K562 (cell line): ENCODE data around the gene TRAPPC12. TPM values are rescaled to one million over a fixed set of nuclear protein-coding genes. Genes with fewer than 3 reads are reported as not detected.

ENCODE experiments used
- BRF1 ChIP-seq: IDR thresholded peaks from 3 replicates; pipeline ENCODE4 v1.6.1; 2011; ENCODE audit warnings: borderline replicate concordance, mild to moderate bottlenecking; ENCODE audit not compliant: insufficient read length; ENCODE audit errors: extremely low read depth
- CC2D1A ChIP-seq: fragments of 450-650 bp; IDR thresholded peaks from 2 replicates; pipeline ENCODE4 v1.6.1; 2017; ENCODE audit warnings: mild to moderate bottlenecking
- CREB3 ChIP-seq: fragments of 450-650 bp; conservative IDR thresholded peaks from 2 replicates; pipeline ENCODE4 v1.6.1; 2016; ENCODE audit warnings: missing genetic modification characterization, low read depth, mild to moderate bottlenecking, missing compliant biosample characterization, moderate library complexity
- E2F3 ChIP-seq: fragments of 250-450 bp; sonication (Bioruptor Pico); IDR thresholded peaks from 2 replicates; pipeline ENCODE4 v1.4.0; 2020; ENCODE audit warnings: mild to moderate bottlenecking
- FOXK2 ChIP-seq, 2 experiments: fragments of 450-650 bp; IDR thresholded peaks in 1 of 2; conservative IDR thresholded peaks in 1 of 2; 2 replicates each; pipeline ENCODE4 v1.6.1; 2016; ENCODE audit warnings: low read depth in 2 of 2, mild to moderate bottlenecking in 1 of 2
- HDAC3 ChIP-seq: fragments of 450-650 bp; IDR thresholded peaks from 2 replicates; pipeline ENCODE4 v1.6.1; 2018; ENCODE audit warnings: borderline replicate concordance, mild to moderate bottlenecking, moderate library complexity; ENCODE audit not compliant: partially characterized antibody
- HMGN3 ChIP-seq: IDR thresholded peaks from 2 replicates; pipeline ENCODE4 v1.6.1; 2011; ENCODE audit warnings: borderline replicate concordance, low read depth, mild to moderate bottlenecking, mixed read lengths, low read length; ENCODE audit not compliant: insufficient read length; ENCODE audit errors: extremely low read depth
- MBD2 ChIP-seq: sonication (generic); IDR thresholded peaks from 2 replicates; pipeline ENCODE4 v1.6.1; 2016; ENCODE audit warnings: low read depth, borderline replicate concordance
- MECOM ChIP-seq: fragments of 250-450 bp; sonication (Bioruptor Pico); IDR thresholded peaks from 2 replicates; pipeline ENCODE4 v1.8.0; 2022; ENCODE audit warnings: inconsistent platforms
- MTA2 ChIP-seq: fragments of 450-650 bp; IDR thresholded peaks from 2 replicates; pipeline ENCODE4 v1.6.1; 2016; ENCODE audit warnings: low read depth
- MTF1 ChIP-seq: fragments of 250-450 bp; sonication (Bioruptor Pico); IDR thresholded peaks from 2 replicates; pipeline ENCODE4 v1.9.0; 2021; ENCODE audit warnings: moderate library complexity, mild to moderate bottlenecking, inconsistent platforms, borderline replicate concordance
- PML ChIP-seq: IDR thresholded peaks from 2 replicates; pipeline ENCODE4 v1.6.1; 2012; ENCODE audit warnings: low read length, inconsistent platforms
- TCF7 ChIP-seq: sonication (generic); IDR thresholded peaks from 2 replicates; pipeline ENCODE4 v1.6.1; 2016; ENCODE audit warnings: antibody characterized with exemption, borderline replicate concordance
- ZBTB12 ChIP-seq: fragments of 250-450 bp; sonication (Bioruptor Pico); IDR thresholded peaks from 2 replicates; pipeline ENCODE4 v1.4.0; 2020
- ZBTB7A ChIP-seq: IDR thresholded peaks from 2 replicates; pipeline ENCODE4 v1.6.1; 2011; ENCODE audit warnings: low read depth, mild to moderate bottlenecking, low read length, moderate library complexity, borderline replicate concordance; ENCODE audit not compliant: control insufficient read depth
- ZNF318 ChIP-seq, 2 experiments: fragments of 450-650 bp; IDR thresholded peaks; 2 replicates each; pipeline ENCODE4 v1.6.1; 2016; ENCODE audit warnings: mild to moderate bottlenecking in 2 of 2, borderline replicate concordance in 1 of 2, low read depth in 1 of 2, moderate library complexity in 1 of 2
- ZNF57 ChIP-seq: fragments of 450-650 bp; formaldehyde crosslinking; IDR thresholded peaks from 2 replicates; pipeline ENCODE4 v1.4.0; 2020; ENCODE audit warnings: mild to moderate bottlenecking, moderate library complexity
- polyA plus RNA-seq, 8 experiments: library from polyadenylated mRNA; depleted of rRNA in 4 of 8; stranded (reverse) in 5 of 8; unstranded in 3 of 8; fragments of >200 nt; fragmentation: Nextera tagmentation in 2 of 8; fragmentation: Illumina TruSeq in 1 of 8; extraction: Ambion mirVana in 2 of 8; extraction: Trizol in 1 of 8; gene quantifications; 2 replicates each; pipeline versions ENCODE4 v1.2.1 to v1.2.3, GENCODE V29; 2011 to 2014; ENCODE audit warnings: inconsistent platforms in 1 of 8, missing spikeins in 1 of 8
- total RNA-seq, 7 experiments: library from RNA; depleted of rRNA in 6 of 7; stranded (reverse); fragments of >200 nt in 6 of 7; fragmentation: Illumina TruSeq in 2 of 7; extraction: Trizol in 2 of 7; gene quantifications; 2 replicates each; pipeline versions ENCODE4 v1.2.1 to v1.2.3, GENCODE V29; 2011 to 2021; ENCODE audit warnings: low replicate concordance in 1 of 7

The TRAPPC12 gene
- total and polyA plus RNA-seq, 9 of the 15 experiments (the other 6 are each of a cell fraction or from before 2014, with no cell fraction given): 8.0 to 75.2 (median 39.1) TPM

GRCh38 chr2:3518496-3519254 is 139.2 kb downstream of the TRAPPC12 start (continued):
- TF ChIP-seq ZNF318 (IDR thresholded peaks at IDR 0.05; ENCODE audit: borderline replicate concordance in 1 of 2, low read depth in 1 of 2) (no peak), MBD2 (no peak; the same call in 1 of the 2 replicates), BRF1 (no peak), CC2D1A (no peak), ZBTB7A (peak; percentile 98), FOXK2 (conservative IDR thresholded peaks at IDR 0.05 in 1 of 2, IDR thresholded peaks at IDR 0.05 in 1 of 2; ENCODE audit: low read depth in 2 of 2) (peak in 1 of 2 experiments; percentile 16; a peak in 1 of 4 replicates), TCF7 (no peak), ZNF57 (CRISPR knock-in tag) (no peak), MECOM (CRISPR knock-in tag) (no peak), MTA2 (no peak), CREB3 (tag) (no peak), MTF1 (CRISPR knock-in tag) (no peak), ZBTB12 (CRISPR knock-in tag) (no peak), HDAC3 (no peak), PML (peak; percentile 14; the same call in 1 of the 2 replicates), E2F3 (CRISPR knock-in tag) (no peak), HMGN3 (peak; percentile 45)
